ENCODE data around the gene DPH6. TPM values are rescaled to one million over a fixed set of nuclear protein-coding genes. Genes with fewer than 3 reads are reported as not detected.

The DPH6 gene
- total RNA-seq, 1 donor from 2014 or later = 7.8 TPM

- Mint-ChIP-seq H3K4me1 (ENCODE audit: low read depth) (peaks cover 7% of the 10 kb centered on the region), H3K9me3 (ENCODE audit: low read depth) (peaks cover 2% of the 10 kb centered on the region), H3K27ac (ENCODE audit: unreplicated experiment) (no peak overlapping the region), H3K36me3 (ENCODE audit: low read depth) (peaks cover 1% of the 10 kb centered on the region), H3K27me3 (ENCODE audit: low read depth) (no peaks in the 10 kb centered on the region), H3K4me3 (ENCODE audit: unreplicated experiment) (no peak overlapping the region)
- TF ChIP-seq CTCF (IDR thresholded peaks at IDR 0.05) = no peak
- DNase-seq (ENCODE audit: low spot score) = no peak
These were observed 169.3 kb downstream of the DPH6 start for GRCh38 chr15:35376707-35377106.

DNA sequence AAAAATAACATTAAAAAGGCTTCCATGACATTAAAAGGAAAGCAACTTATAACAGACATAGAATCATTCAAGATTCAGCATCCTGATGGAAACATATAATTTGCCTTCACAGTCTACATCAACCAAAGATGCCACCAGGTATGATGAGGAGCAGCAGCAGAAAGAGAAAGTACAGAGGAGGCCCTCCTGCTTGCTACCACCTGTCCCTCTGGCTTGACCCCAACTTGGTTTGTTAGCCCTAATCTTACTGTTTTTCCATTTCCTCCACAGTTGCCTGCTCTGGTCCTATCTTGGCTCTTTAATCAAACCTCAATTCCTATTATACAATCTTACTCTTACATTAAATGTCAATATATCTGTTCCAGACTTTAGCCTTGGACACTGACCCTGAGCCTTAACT lies 171.3 kb downstream of the DPH6 start:
- no peaks in the 10 kb centered on the region for H3K4me1 Mint-ChIP-seq (ENCODE audit: low read depth)
- no peaks in the 10 kb centered on the region for H3K27me3 Mint-ChIP-seq (ENCODE audit: low read depth)
- H3K4me3 Mint-ChIP-seq (ENCODE audit: unreplicated experiment) = no peak overlapping the region
- DNase-seq (ENCODE audit: low spot score) = no peak
- no peak overlapping the region for H3K27ac Mint-ChIP-seq (ENCODE audit: unreplicated experiment)
- H3K9me3 Mint-ChIP-seq (ENCODE audit: low read depth) = peaks cover 5% of the 10 kb centered on the region
- peaks cover 5% of the 10 kb centered on the region for H3K36me3 Mint-ChIP-seq (ENCODE audit: low read depth)
- no peak for TF ChIP-seq CTCF (IDR thresholded peaks at IDR 0.05)

DNA sequence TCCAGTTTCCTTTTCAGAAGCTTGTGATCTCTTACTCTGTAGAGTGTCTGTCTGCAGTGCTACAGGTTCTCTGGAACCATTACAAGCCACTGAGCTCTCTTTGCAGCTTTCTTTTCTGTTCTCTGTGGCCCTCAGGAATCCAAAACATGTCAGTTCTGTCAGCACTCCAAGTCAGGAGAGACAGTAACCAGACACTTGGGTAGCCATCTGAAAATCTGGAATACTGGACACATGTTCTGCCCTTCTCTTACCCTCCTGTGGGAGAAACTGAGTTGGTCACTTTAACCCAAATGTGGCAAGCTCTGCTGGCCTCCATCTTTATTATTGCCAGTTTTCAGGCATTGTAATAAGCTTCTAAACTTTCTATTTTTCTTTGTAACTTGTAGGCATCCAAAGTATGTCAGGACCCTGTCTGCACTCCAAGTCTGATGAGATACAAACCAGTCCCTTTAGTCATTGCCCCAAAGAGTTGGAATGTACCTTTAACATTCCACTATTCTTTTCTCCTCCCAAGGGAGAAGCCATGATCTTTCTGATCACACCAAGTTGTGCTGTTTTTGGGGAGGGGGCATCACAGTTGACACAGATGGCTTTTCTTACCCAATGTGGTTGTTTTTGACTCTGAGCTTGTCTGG lies 183.7 kb downstream of the DPH6 start:
- Mint-ChIP-seq H3K27me3 (ENCODE audit: low read depth) (no peaks in the 10 kb centered on the region), H3K36me3 (ENCODE audit: low read depth) (peaks cover 20% of the 10 kb centered on the region), H3K27ac (ENCODE audit: unreplicated experiment) (peak overlapping the region; percentile 65), H3K4me1 (ENCODE audit: low read depth) (peaks cover 19% of the 10 kb centered on the region), H3K4me3 (ENCODE audit: unreplicated experiment) (peak overlapping the region; percentile 33), H3K9me3 (ENCODE audit: low read depth) (peaks cover 50% of the 10 kb centered on the region)
- no peak for TF ChIP-seq CTCF (IDR thresholded peaks at IDR 0.05)
- no peak for DNase-seq (ENCODE audit: low spot score)

DNA sequence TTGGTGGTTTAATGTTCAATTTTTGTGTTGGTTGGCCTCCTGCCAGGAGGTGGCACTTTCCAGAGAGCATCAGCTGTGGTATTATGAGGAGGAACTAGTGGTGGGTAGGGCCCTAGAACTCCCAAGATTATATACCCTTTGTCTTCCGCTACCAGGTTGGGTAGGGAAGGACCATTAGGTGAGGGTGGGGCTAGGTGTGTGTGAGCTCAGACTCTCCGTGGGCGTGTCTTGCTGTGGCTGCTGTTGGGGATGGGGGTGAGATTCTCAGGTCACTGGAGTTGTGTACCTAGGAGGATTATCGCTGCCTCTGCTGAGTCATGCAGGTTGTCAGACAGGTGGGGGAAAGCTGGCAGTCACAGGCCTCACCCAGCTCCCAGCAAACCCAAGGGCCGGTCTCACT lies 187.1 kb downstream of the DPH6 start:
- no peak for TF ChIP-seq CTCF (IDR thresholded peaks at IDR 0.05)
- no peaks in the 10 kb centered on the region for H3K27me3 Mint-ChIP-seq (ENCODE audit: low read depth)
- peaks cover 22% of the 10 kb centered on the region for H3K36me3 Mint-ChIP-seq (ENCODE audit: low read depth)
- peaks cover 65% of the 10 kb centered on the region for H3K9me3 Mint-ChIP-seq (ENCODE audit: low read depth)
- peaks cover 19% of the 10 kb centered on the region for H3K4me1 Mint-ChIP-seq (ENCODE audit: low read depth)
- DNase-seq (ENCODE audit: low spot score) = no peak
- H3K4me3 Mint-ChIP-seq (ENCODE audit: unreplicated experiment) = no peak overlapping the region
- H3K27ac Mint-ChIP-seq (ENCODE audit: unreplicated experiment) = no peak overlapping the region

- TF ChIP-seq CTCF (IDR thresholded peaks at IDR 0.05) = no peak
- Mint-ChIP-seq H3K4me1 (ENCODE audit: low read depth) (no peaks in the 10 kb centered on the region), H3K4me3 (ENCODE audit: unreplicated experiment) (no peak overlapping the region)
These were observed 194.9 kb downstream of the DPH6 start for GRCh38 chr15:35351059-35351458.

More at GRCh38 chr15:35351059-35351458, 194.9 kb downstream of the DPH6 start:
- H3K36me3 Mint-ChIP-seq (ENCODE audit: low read depth) = peaks cover 5% of the 10 kb centered on the region
- H3K27me3 Mint-ChIP-seq (ENCODE audit: low read depth) = no peaks in the 10 kb centered on the region
- no peak overlapping the region for H3K27ac Mint-ChIP-seq (ENCODE audit: unreplicated experiment)
- no peak for DNase-seq (ENCODE audit: low spot score)
- peaks cover 32% of the 10 kb centered on the region for H3K9me3 Mint-ChIP-seq (ENCODE audit: low read depth)
